HG03342 (cell line): ENCODE data around the gene HYDIN.

ENCODE experiments used
- ATAC-seq: cut with Tn5 transposase; IDR thresholded peaks from one replicate; pipeline ENCODE4 v1.9.1; 2021; ENCODE audit warnings: mild to moderate bottlenecking, moderate library complexity; ENCODE audit not compliant: unreplicated experiment

HYDIN gene

GRCh38 chr16:70793851-70794502 lies 436.5 kb downstream of the HYDIN start:
- ATAC-seq: peak; percentile 64

GRCh38 chr16:70790815-70791214 lies 439.7 kb downstream of the HYDIN start:
- no peak for ATAC-seq

DNA sequence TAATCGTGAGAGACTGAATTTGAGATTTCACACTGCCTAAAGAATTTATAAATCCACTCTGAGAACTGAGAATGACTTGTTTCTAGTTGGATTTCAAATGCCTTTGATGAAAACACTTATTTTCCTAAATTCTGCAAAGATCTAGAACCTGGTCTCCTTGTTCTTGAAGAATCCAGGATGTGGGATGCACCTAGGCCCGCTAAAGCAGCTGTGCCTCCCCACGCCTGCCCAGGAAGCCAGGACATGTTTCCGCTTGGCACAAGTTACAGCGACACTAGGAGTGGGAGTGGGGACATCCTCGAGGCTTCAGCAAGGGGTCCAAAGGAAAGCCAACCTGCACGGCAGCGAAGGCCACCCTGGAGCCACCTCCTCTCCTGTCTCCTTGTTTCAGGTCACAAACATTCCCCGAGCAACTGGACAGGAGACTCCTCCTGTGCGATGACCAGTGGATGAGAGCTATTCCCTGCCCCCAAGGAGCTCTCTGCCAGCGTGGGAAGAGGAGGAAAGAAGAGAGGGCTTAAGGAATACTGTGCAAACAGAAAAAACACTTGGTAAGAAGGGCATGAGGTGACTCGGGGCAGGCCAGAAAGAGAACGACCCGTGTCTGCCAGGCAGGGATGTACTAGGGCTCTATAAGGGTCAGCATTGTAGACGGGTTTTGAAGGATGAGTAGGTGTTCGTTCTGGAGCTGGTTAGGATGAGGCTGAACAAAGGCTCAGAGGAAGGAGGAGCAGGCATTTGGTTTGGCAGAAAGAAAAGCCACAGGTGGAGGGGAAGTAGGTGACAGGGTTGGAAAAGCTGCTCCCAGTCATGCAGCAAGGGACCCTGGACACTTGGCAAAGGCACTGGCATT lies 440.7 kb downstream of the HYDIN start:
- ATAC-seq: no peak

- ATAC-seq: no peak
These were observed 441.6 kb downstream of the HYDIN start for GRCh38 chr16:70788668-70789594.

DNA sequence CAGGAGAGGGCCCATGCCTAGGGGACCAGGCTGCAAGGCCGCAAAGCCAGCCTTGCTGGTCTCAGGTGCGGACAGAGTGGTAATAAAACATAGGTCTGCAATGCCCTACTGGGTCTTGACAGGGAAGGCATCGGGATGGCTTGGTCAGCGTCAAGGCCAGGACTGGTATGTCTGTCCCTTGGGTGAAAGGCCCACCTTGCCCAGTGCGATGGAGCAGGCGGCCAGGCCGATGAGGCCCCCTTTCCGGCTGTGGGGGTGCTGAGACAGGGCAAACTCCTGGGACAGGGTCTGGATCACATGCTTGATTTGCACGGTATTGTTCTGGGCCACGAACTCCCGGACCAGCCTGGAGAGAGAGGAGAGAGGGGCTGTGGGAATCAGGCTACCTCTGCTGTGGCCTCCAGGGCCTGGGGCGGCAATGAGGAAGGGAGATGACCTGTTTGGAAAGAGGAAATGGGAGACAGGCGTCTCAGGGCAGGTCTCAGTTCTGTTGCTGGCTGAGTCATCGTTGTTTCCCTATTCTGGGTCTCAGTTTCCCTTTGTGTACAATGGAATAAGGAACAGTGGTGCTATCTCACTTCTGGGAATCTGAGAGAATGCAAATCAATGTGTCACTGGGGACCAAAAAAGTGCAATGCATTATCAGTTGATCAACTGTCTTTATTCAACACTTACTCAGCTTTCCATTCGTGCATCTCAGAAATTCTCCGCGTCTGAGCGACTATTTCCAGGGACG lies 444.3 kb downstream of the HYDIN start:
- ATAC-seq: no peak

DNA sequence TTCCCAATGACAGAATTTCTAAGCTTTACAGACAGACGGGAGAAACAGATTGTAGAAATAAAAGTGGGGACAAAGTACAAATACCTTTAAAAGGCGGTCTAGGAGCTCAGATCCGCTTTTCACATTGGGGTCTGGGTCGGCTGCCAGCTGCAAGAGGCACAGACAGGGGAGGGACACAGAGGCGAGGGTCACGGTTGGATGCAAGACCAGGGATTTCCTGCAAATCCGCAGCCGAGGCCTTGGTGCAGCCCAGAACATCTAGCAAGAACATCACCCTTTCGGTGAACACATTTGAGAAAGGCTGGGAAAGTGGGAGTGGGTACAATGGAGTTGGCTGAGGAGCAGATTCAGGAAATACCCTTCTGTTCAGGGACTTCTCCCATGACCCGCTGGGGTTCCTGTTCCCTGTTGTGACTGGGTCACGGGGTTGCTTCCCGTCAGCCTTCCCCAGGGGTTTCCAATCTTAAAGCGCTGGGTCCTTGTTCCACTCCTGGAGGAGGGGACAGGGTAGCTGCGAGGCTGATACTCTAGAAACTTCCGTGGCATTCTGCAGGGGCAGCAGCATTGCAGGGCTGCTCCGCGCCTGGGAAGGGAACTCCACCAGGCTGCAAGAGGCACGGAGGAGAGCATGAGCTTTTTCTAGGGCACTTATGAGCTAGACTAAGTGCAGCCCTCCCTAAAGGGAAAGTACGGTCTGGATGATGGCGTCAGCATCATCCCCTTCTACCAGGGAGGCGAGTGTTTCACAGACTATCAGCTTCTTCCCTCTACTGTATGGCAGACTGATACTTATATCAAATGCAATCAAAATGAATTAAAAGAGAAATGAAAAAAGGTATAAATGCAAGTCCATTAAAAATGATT lies 445.6 kb downstream of the HYDIN start:
- no peak for ATAC-seq

DNA sequence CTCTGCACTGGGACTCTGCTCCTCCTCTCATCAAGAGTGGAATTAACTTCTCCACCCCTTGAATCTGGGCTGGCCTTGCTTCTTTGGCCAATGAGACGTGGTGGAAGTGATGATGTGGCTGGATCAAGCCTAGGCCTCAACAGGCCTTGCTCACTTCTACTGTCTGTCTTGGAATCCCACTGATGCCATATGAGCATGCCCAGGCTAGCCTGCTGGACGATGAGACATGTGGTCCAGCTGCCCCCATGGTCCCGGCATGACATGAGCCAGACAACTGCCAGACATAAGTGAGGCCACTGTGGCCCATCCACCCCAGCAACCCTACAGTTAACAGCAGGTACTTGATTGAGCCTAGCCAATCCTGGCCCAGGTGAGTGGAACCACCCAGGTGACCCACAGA lies 448.3 kb downstream of the HYDIN start:
- ATAC-seq: no peak

- no peak for ATAC-seq
These were observed 448.7 kb downstream of the HYDIN start for GRCh38 chr16:70781800-70782199.

DNA sequence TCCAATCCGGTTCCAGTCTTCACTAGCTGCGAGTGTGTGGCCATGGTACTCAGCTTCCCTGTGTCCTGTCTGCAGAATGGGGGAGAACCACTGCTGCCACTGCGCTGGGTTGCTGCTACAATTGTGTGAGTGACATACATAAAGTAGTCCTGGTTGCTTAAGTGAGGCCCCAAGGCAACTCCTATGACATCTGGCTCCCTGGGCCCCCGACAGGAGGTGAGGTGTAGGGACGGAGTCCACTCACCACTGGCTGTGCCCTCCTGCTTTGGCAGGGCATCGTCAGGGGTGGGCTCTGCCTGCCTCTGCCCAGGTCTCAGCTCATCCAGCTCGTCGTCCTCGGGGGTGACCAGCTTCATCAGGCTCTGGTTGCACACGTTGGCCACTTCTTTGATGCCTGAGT lies 450.0 kb downstream of the HYDIN start:
- no peak for ATAC-seq

DNA sequence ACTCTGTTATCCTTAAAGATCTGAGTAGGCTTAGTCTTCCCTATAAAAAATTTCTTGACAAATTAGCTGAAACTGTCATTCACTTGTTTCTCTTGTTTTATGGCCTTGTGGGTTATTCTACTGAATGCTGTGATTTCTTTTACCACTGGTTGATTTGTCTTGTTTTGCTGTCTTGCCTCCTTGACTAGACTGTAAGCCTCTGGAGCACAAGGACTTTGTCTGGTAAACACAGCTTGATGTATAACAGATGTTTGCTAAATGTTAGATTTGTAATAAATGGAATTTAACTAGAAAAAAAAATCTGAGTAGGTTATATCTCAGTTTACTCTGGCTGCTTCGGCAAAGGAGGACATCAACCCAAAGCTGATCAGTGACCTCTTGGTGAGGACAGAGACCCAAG lies 451.2 kb downstream of the HYDIN start:
- ATAC-seq: no peak

DNA sequence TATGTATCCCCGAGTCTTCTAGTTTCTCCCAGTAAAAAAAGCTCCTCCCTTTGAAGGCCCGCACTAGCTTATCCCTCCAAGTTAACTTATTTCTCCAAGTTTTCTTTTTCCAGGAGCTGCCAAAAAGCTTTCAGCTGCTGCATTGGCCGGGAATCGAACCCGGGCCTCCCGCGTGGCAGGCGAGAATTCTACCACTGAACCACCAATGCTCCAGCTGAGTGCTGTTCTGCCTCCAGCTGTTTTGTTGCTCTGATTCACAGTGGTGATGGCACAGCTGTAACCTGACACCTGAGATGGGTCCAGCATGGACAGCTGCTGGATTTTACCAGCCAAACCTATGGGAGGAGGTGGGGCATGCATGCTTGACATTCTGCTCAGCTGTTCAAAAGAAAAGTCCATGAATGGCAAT lies 451.6 kb downstream of the HYDIN start:
- ATAC-seq: no peak

DNA sequence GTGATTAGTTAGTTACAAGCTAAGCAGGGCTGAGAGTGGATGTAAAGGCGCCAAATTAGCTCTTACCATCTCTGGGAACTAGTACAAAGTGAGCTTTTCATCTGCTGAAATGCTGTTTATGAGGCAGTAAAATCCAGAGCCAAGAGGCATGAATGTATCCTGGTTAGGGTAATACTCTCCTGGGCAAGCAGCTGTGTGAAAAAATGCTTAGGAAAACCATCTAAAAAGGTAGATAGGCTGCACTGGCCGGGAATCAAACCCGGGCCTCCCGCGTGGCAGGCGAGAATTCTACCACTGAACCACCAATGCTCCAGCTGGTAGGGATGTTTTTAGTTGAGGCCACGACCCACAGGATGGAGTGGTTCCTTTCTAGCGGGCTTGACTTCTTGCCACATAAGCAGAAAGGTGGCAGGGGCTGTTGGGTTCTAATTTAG lies 452.5 kb downstream of the HYDIN start:
- ATAC-seq: no peak

DNA sequence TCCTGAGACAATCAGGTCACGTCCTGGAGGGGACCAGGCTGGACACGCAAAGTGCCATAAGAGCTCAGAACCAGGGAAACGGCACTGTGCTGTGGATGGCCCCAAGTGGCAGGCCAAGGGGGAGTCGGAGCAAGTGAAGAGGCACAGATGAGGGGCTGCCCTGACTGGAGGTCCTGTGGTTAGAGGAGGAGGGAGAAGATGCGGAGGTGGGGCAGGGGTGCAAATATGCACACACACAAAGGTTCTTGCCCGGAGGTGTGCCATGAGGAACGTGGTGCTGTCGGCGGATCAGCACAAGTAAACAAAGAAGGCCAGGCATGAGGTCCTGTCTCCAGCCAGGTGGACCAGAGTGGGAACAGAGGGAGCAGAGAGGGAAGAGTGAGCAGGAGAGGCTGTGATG lies 453.0 kb downstream of the HYDIN start:
- ATAC-seq: no peak

DNA sequence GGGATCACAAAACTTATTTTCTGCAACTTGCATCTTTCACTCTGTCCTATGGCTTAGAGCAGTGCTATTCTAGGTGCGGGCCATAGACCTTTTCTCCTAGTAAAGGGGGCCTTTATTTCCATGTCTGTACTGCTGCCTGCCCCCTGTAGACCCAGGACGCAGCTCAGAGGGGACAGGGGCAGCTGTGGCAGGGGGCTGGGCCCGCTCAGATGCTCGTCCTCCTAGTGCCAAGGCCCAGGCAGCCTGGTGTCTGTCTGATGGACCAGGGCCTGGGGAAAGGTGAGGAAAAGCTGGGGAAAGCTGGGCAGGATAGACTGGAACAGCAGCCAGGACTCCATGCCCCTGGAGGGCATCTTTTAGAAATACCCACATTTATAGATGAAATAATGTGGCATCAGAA lies 455.1 kb downstream of the HYDIN start:
- no peak for ATAC-seq

GRCh38 chr16:70774261-70774660 lies 456.3 kb downstream of the HYDIN start:
- no peak for ATAC-seq

GRCh38 chr16:70772493-70772892 lies 458.0 kb downstream of the HYDIN start:
- ATAC-seq: no peak

DNA sequence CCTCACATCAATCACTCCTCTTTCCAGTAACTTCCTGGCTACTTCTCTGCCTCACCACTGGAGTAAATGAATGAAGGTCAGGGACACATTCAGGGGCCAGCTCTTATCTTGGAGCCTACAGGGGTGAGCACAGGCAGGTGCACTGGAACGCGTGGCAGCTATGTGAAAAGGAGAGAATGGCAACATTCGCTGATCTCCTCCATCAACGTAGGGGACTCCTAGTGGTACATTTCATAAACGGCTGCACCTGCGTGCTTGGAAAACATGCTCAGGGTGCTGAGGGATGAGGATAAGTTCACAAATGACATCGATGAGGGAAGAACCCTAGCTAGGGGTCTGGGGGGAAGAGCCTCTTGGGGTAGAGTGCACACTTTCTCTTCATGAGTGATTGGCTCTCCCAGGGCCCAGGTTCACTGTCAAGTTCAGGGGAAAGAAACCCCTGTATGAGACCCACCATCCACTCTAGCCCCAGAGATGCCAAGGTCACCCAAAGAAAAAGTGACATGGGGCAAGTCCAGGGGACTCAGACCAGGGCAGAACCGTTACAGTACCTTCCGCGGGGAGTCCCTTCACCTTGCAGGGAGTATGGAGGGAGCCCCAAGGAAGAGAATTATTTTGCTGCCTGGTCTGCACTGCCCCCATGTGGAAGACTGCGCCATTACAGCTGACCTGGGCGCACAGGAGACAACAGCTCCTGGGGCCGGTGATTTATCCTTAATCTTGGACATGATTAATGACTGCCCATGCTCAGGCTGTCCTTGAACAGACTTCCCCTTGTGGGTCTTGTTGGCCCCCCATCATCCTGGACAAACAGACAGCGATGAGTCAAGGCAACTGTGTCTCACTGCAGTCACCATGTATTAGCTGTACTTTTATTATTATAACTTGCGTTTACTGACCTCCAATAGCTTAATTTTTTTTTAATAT lies 459.6 kb downstream of the HYDIN start:
- peak; percentile 66 for ATAC-seq

DNA sequence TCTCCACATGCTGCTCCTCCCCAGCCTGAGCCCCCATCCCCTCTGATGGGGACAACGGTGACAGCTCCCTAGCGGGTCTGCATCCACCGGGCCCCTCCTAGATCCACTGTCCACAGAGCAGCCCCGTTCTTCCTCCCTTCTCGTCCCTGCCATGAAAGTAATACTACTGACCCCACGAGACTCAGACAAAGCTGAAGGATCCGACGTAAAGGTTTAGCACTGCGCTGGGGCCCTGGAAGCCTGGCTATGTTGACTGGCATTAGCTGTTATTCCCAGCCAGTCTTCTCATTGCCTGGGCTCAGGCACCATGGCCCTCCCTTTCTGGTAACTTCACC lies 460.3 kb downstream of the HYDIN start:
- no peak for ATAC-seq

DNA sequence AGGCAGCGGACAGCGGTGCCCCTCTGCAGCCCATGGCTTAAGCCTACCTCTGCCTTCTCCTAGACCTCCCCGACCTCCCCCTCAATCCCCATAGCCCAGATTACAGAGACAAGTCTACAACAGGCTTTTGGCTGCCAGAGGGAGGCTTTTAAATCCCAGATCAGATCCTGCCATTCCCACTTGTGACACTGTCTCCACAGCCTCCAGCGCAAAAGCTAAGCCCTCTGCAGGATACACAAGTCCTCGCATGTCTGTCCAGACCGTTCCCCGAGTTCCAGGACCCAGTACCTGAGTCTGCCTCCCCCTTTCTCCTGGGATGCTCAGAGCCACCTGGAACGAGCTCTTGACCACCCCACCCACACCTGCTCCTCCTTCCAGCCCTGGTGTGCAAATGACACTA lies 460.8 kb downstream of the HYDIN start:
- no peak for ATAC-seq
